Esophagus mucosa (tissue), 1 donor: ENCODE results near the gene CAST. TPM values are rescaled to one million over a fixed set of nuclear protein-coding genes. Genes with fewer than 3 reads are reported as not detected.
"Not testable (repeated sequence)": the region's sequence is repeated elsewhere in the genome, so short reads cannot be mapped to it uniquely, and the experiment has no call there.

Experiments used
- ATAC-seq: fragments of 200-7000 bp; cut with Tn5 transposase; one replicate; pipeline ENCODE4 v1.9.1; 2020
- total RNA-seq: library from RNA; stranded (reverse); gene quantifications from one replicate; pipeline ENCODE4 v1.2.4, GENCODE V29; 2023
- donor health status: DM: yes; HTN: yes; CAD: no.

The CAST gene
- total RNA-seq, 1 donor from 2014 or later = 433 TPM

GRCh38 chr5:96714951-96715451, 52.8 kb downstream of the CAST start:
- ATAC-seq = peak; percentile 61

GRCh38 chr5:96716007-96716406, 53.8 kb downstream of the CAST start:
- no peak for ATAC-seq

- no peak for ATAC-seq
Observed at GRCh38 chr5:96716716-96717115, 54.5 kb downstream of the CAST start.

GRCh38 chr5:96717874-96718273, 55.7 kb downstream of the CAST start:
- no peak for ATAC-seq

- peak; percentile 96 for ATAC-seq
Observed at GRCh38 chr5:96718635-96719077, 56.5 kb downstream of the CAST start.

GRCh38 chr5:96720408-96720807, 58.2 kb downstream of the CAST start:
- no peak for ATAC-seq

GRCh38 chr5:96721351-96721977, 59.3 kb downstream of the CAST start:
- ATAC-seq = no peak

- ATAC-seq = no peak
Observed at GRCh38 chr5:96725257-96725656, 63.1 kb downstream of the CAST start.

- no peak for ATAC-seq
Observed at GRCh38 chr5:96726802-96727201, 64.6 kb downstream of the CAST start.

- ATAC-seq = no peak
Observed at GRCh38 chr5:96729156-96729555, 67.0 kb downstream of the CAST start.

- ATAC-seq = no peak
Observed at GRCh38 chr5:96730586-96730985, 68.4 kb downstream of the CAST start.

- ATAC-seq = peak; percentile 100
Observed at GRCh38 chr5:96733771-96734500, 71.8 kb downstream of the CAST start.

- ATAC-seq = peak; percentile 48
Observed at GRCh38 chr5:96734871-96735325, 72.7 kb downstream of the CAST start.

- no peak for ATAC-seq
Observed at GRCh38 chr5:96736937-96737336, 74.8 kb downstream of the CAST start.

- no peak for ATAC-seq
Observed at GRCh38 chr5:96741106-96741505, 78.9 kb downstream of the CAST start.

GRCh38 chr5:96741891-96742309, 79.7 kb downstream of the CAST start:
- ATAC-seq = no peak

GRCh38 chr5:96742538-96742937, 80.4 kb downstream of the CAST start:
- no peak for ATAC-seq

GRCh38 chr5:96743065-96743768, 81.0 kb downstream of the CAST start:
- ATAC-seq = peak; percentile 72

- ATAC-seq = no peak
Observed at GRCh38 chr5:96743805-96744204, 81.6 kb downstream of the CAST start.

GRCh38 chr5:96744218-96744617, 82.0 kb downstream of the CAST start:
- ATAC-seq = not testable (repeated sequence)

GRCh38 chr5:96745025-96745424, 82.8 kb downstream of the CAST start:
- ATAC-seq = no peak

GRCh38 chr5:96745844-96746531, 83.8 kb downstream of the CAST start:
- no peak for ATAC-seq

- ATAC-seq = no peak
Observed at GRCh38 chr5:96747720-96748119, 85.5 kb downstream of the CAST start.
